Effector memory CD4-positive, alpha-beta T cell (primary cell): ENCODE results near the gene KCNJ15.

Experiments used
- DNase-seq, 3 donors: peaks; one replicate each; pipeline ENCODE4 v3.0.0-alpha.2; 2020
- H3K27ac ChIP-seq: 2 replicates; pipeline ENCODE4 v1.7.0; 2013; ENCODE audit warnings: mild to moderate bottlenecking, low read length, moderate library complexity; ENCODE audit not compliant: insufficient read depth, poor library complexity, severe bottlenecking
- H3K27me3 ChIP-seq: replicated peaks from 2 replicates; pipeline ENCODE4 v1.7.0; 2013; ENCODE audit warnings: mild to moderate bottlenecking, low read length; ENCODE audit not compliant: insufficient read depth, control insufficient read depth, poor library complexity, severe bottlenecking
- H3K36me3 ChIP-seq: 2 replicates; pipeline ENCODE4 v1.7.0; 2013; ENCODE audit warnings: mild to moderate bottlenecking, low read length, moderate library complexity; ENCODE audit not compliant: control insufficient read depth, insufficient read depth
- H3K4me1 ChIP-seq: 2 replicates; pipeline ENCODE4 v1.7.0; 2013; ENCODE audit warnings: low read length, mild to moderate bottlenecking; ENCODE audit not compliant: control insufficient read depth, insufficient read depth, poor library complexity, severe bottlenecking
- H3K4me3 ChIP-seq: 2 replicates; pipeline ENCODE4 v1.7.0; 2013; ENCODE audit warnings: low read length, low read depth, mild to moderate bottlenecking; ENCODE audit not compliant: insufficient read depth, poor library complexity, severe bottlenecking
- H3K9me3 ChIP-seq: 2 replicates; pipeline ENCODE4 v1.7.0; 2013; ENCODE audit warnings: mild to moderate bottlenecking, low read length, moderate library complexity; ENCODE audit not compliant: control insufficient read depth

Gene KCNJ15

GRCh38 chr21:38306433-38307141 is 49.8 kb downstream of the KCNJ15 start:
- no peaks in the 10 kb centered on the region for H3K36me3 ChIP-seq
- H3K27me3 ChIP-seq: no peaks in the 10 kb centered on the region
- no peak overlapping the region for H3K27ac ChIP-seq
- no peak overlapping the region for H3K4me3 ChIP-seq
- no peaks in the 10 kb centered on the region for H3K4me1 ChIP-seq
- H3K9me3 ChIP-seq: no peaks in the 10 kb centered on the region
- no peak for DNase-seq

GRCh38 chr21:38307771-38308531 is 51.2 kb downstream of the KCNJ15 start:
- H3K4me1 ChIP-seq: no peaks in the 10 kb centered on the region
- H3K36me3 ChIP-seq: no peaks in the 10 kb centered on the region
- H3K4me3 ChIP-seq: no peak overlapping the region
- no peaks in the 10 kb centered on the region for H3K9me3 ChIP-seq
- DNase-seq: no peak
- no peaks in the 10 kb centered on the region for H3K27me3 ChIP-seq
- no peak overlapping the region for H3K27ac ChIP-seq

GRCh38 chr21:38308532-38309119 is 51.8 kb downstream of the KCNJ15 start:
- no peak overlapping the region for H3K27ac ChIP-seq

GRCh38 chr21:38310646-38311485 is 54.1 kb downstream of the KCNJ15 start:
- H3K4me3 ChIP-seq: no peak overlapping the region
- H3K27ac ChIP-seq: no peak overlapping the region
- H3K36me3 ChIP-seq: no peaks in the 10 kb centered on the region
- no peaks in the 10 kb centered on the region for H3K27me3 ChIP-seq
- H3K4me1 ChIP-seq: no peaks in the 10 kb centered on the region
- H3K9me3 ChIP-seq: no peaks in the 10 kb centered on the region
- DNase-seq: no peak

More at GRCh38 chr21:38308532-38309119, 51.8 kb downstream of the KCNJ15 start:
- no peak for DNase-seq
- H3K4me1 ChIP-seq: no peaks in the 10 kb centered on the region
- no peaks in the 10 kb centered on the region for H3K27me3 ChIP-seq
- no peaks in the 10 kb centered on the region for H3K36me3 ChIP-seq
- no peak overlapping the region for H3K4me3 ChIP-seq
- no peaks in the 10 kb centered on the region for H3K9me3 ChIP-seq

- no peak overlapping the region for H3K27ac ChIP-seq
- no peaks in the 10 kb centered on the region for H3K36me3 ChIP-seq
- no peaks in the 10 kb centered on the region for H3K4me1 ChIP-seq
- no peak overlapping the region for H3K4me3 ChIP-seq
- DNase-seq: no peak
- no peaks in the 10 kb centered on the region for H3K27me3 ChIP-seq
- no peaks in the 10 kb centered on the region for H3K9me3 ChIP-seq
Observed at GRCh38 chr21:38311765-38312164, 55.0 kb downstream of the KCNJ15 start.

- H3K4me1 ChIP-seq: no peaks in the 10 kb centered on the region
Observed at GRCh38 chr21:38312822-38313221, 56.0 kb downstream of the KCNJ15 start.

GRCh38 chr21:38314558-38314957 is 57.8 kb downstream of the KCNJ15 start:
- Histone ChIP-seq H3K27me3 (no peaks in the 10 kb centered on the region), H3K27ac (no peak overlapping the region), H3K4me3 (no peak overlapping the region), H3K9me3 (no peaks in the 10 kb centered on the region), H3K4me1 (no peaks in the 10 kb centered on the region), H3K36me3 (no peaks in the 10 kb centered on the region)
- DNase-seq: no peak

More at GRCh38 chr21:38312822-38313221, 56.0 kb downstream of the KCNJ15 start:
- DNase-seq: no peak
- H3K4me3 ChIP-seq: no peak overlapping the region
- no peaks in the 10 kb centered on the region for H3K27me3 ChIP-seq
- H3K27ac ChIP-seq: no peak overlapping the region
- H3K9me3 ChIP-seq: no peaks in the 10 kb centered on the region
- no peaks in the 10 kb centered on the region for H3K36me3 ChIP-seq

GRCh38 chr21:38315122-38315521 is 58.3 kb downstream of the KCNJ15 start:
- no peak for DNase-seq
- Histone ChIP-seq H3K27ac (no peak overlapping the region), H3K4me1 (no peaks in the 10 kb centered on the region), H3K4me3 (no peak overlapping the region), H3K27me3 (no peaks in the 10 kb centered on the region), H3K36me3 (no peaks in the 10 kb centered on the region), H3K9me3 (no peaks in the 10 kb centered on the region)

GRCh38 chr21:38319781-38320180 is 63.0 kb downstream of the KCNJ15 start:
- Histone ChIP-seq H3K27me3 (no peaks in the 10 kb centered on the region), H3K36me3 (no peaks in the 10 kb centered on the region), H3K27ac (no peak overlapping the region), H3K4me3 (no peak overlapping the region), H3K4me1 (peaks cover 5% of the 10 kb centered on the region), H3K9me3 (no peaks in the 10 kb centered on the region)
- no peak for DNase-seq
